Astrocyte (in vitro differentiated cells and primary cell): ENCODE results near the gene SLC38A9. TPM values are rescaled to one million over a fixed set of nuclear protein-coding genes. Genes with fewer than 3 reads are reported as not detected.
A peak's percentile ranks its signal among the peaks of the same experiment; 100 is the strongest.

Source experiments
- DNase-seq: peaks from one replicate; pipeline ENCODE4 v3.0.0-alpha.2; 2010; ENCODE audit warnings: low read depth
- FAIRE-seq: peaks from 2 replicates; lab custom pipeline; 2011; peaks lifted over from hg19 to GRCh38; lab: Jason Lieb, UNC
- H2AFZ ChIP-seq: 2 replicates; pipeline ENCODE4 v1.6.0; 2012; ENCODE audit warnings: low read depth, low read length, inconsistent platforms
- H3K27ac ChIP-seq: 2 replicates; pipeline ENCODE4 v1.5.1; 2011; ENCODE audit warnings: low read depth, low read length, inconsistent platforms
- H3K27me3 ChIP-seq: 2 replicates; pipeline ENCODE4 v1.6.0; 2011; ENCODE audit warnings: low read length, inconsistent platforms; ENCODE audit not compliant: insufficient read depth
- H3K36me3 ChIP-seq: 2 replicates; pipeline ENCODE4 v1.5.1; 2011; ENCODE audit warnings: low read length, inconsistent platforms; ENCODE audit not compliant: insufficient read depth
- H3K4me1 ChIP-seq: 2 replicates; pipeline ENCODE4 v1.5.1; 2011; ENCODE audit warnings: low read length, inconsistent platforms; ENCODE audit not compliant: insufficient read depth
- H3K4me2 ChIP-seq: 2 replicates; pipeline ENCODE4 v1.6.0; 2012; ENCODE audit warnings: low read length, inconsistent platforms
- H3K4me3 ChIP-seq: 2 replicates; pipeline ENCODE4 v1.5.1; 2011; ENCODE audit warnings: low read depth, mild to moderate bottlenecking, low read length, inconsistent platforms; ENCODE audit not compliant: insufficient read depth
- H3K79me2 ChIP-seq: 2 replicates; pipeline ENCODE4 v1.6.0; 2012; ENCODE audit warnings: mild to moderate bottlenecking, low read length, inconsistent platforms; ENCODE audit not compliant: insufficient read depth
- H3K9ac ChIP-seq: 2 replicates; pipeline ENCODE4 v1.6.0; 2012; ENCODE audit warnings: mild to moderate bottlenecking, low read length, inconsistent platforms
- H3K9me3 ChIP-seq: 2 replicates; pipeline ENCODE4 v1.5.1; 2012; ENCODE audit warnings: low read depth, mild to moderate bottlenecking, low read length, inconsistent platforms; ENCODE audit not compliant: insufficient read depth
- H4K20me1 ChIP-seq: 2 replicates; pipeline ENCODE4 v1.6.0; 2012; ENCODE audit warnings: low read length, inconsistent platforms; ENCODE audit not compliant: insufficient read depth
- H3K27ac Mint-ChIP-seq: one replicate; pipeline ENCODE4 v1.8.0; 2021; ENCODE audit warnings: mild to moderate bottlenecking, mixed read lengths; ENCODE audit not compliant: unreplicated experiment
- H3K27me3 Mint-ChIP-seq: one replicate; pipeline ENCODE4 v1.8.0; 2021; ENCODE audit warnings: low read depth, mixed read lengths; ENCODE audit not compliant: unreplicated experiment
- H3K36me3 Mint-ChIP-seq: one replicate; pipeline ENCODE4 v1.8.0; 2021; ENCODE audit warnings: low read depth, mixed read lengths; ENCODE audit not compliant: unreplicated experiment
- H3K4me1 Mint-ChIP-seq: one replicate; pipeline ENCODE4 v1.8.0; 2021; ENCODE audit warnings: low read depth, mixed read lengths; ENCODE audit not compliant: unreplicated experiment
- H3K4me3 Mint-ChIP-seq: one replicate; pipeline ENCODE4 v1.8.0; 2021; ENCODE audit warnings: mild to moderate bottlenecking, moderate library complexity, mixed read lengths; ENCODE audit not compliant: unreplicated experiment
- H3K9me3 Mint-ChIP-seq: one replicate; pipeline ENCODE4 v1.8.0; 2021; ENCODE audit warnings: mild to moderate bottlenecking, mixed read lengths; ENCODE audit not compliant: unreplicated experiment
- CTCF ChIP-seq: IDR thresholded peaks from 2 replicates; pipeline ENCODE4 v1.5.1; 2011; ENCODE audit warnings: low read depth, mild to moderate bottlenecking, inconsistent platforms, low read length, moderate library complexity; ENCODE audit not compliant: insufficient read depth
- EZH2 ChIP-seq: IDR thresholded peaks from 2 replicates; pipeline ENCODE4 v1.6.1; 2012; ENCODE audit warnings: mild to moderate bottlenecking, low read length, inconsistent platforms; ENCODE audit not compliant: insufficient read depth
- total RNA-seq: library from RNA; stranded (reverse); gene quantifications from 2 replicates; pipeline ENCODE4 v1.2.1, GENCODE V29; 2021

The SLC38A9 gene
- total RNA-seq, 1 donor from 2014 or later = 30.0 TPM

DNA sequence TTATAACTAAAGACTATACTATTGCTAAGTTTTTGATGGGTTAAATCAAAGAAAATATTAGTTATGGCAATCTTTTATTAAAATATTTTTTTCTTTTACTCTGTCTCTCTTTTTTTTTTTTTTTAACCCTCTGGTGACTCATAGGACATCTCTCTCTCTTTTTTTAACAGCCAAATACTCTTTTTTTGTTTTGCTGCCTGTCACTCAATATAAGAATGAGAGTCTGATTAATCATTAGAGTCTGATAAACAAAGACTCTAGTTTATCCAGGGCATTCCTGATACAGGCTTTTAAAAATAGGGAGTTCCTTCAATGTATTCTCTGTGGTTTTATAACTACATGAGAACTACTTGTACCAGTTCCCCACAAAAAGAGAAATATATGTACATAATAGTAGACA, 77.3 kb downstream of the SLC38A9 start:
- Histone ChIP-seq H3K4me3 (no peak overlapping the region), H3K9ac (no peak overlapping the region), H3K27ac (no peak overlapping the region), H3K79me2 (no peaks in the 10 kb centered on the region), H3K27me3 (no peaks in the 10 kb centered on the region), H3K9me3 (no peaks in the 10 kb centered on the region), H4K20me1 (no peaks in the 10 kb centered on the region), H3K36me3 (no peaks in the 10 kb centered on the region), H3K4me2 (no peak overlapping the region), H3K4me1 (peaks cover 13% of the 10 kb centered on the region), H2AFZ (no peak overlapping the region)
- no peak for DNase-seq
- peaks cover 29% of the 10 kb centered on the region for H3K4me1 Mint-ChIP-seq
- peak overlapping the region; percentile 8 for H3K27ac Mint-ChIP-seq
- no peaks in the 10 kb centered on the region for H3K27me3 Mint-ChIP-seq
- H3K36me3 Mint-ChIP-seq = peaks cover 2% of the 10 kb centered on the region
- TF ChIP-seq EZH2 (no peak), CTCF (no peak)
- H3K9me3 Mint-ChIP-seq = no peaks in the 10 kb centered on the region
- no peak overlapping the region for H3K4me3 Mint-ChIP-seq
- no peak for FAIRE-seq

DNA sequence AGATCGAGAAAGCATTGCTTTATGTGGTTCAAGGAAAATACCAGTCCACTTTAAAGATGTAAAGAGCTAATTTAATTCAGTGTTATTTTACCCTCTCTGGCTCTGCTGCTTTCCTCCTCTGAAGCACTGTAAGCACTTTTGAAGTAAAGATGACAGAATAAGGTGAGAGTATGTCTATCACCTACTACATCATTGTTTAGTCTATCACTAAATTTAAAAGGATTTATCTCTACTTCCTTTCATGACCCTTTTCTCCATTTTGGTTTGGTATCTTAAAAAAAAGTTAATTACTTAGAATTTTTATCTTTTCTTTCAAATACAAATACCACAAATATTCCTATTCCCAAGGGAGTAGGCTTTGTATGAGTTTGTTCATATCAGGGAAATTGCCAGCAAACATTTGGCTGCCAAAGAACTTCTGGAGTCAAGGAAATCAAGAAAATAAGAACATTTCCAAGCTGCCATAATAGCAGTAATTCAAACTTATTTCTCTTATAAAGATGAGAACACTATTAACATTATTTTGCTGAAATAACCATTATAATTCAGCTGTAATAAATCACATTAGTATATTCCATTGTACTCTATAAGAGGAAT, 77.8 kb downstream of the SLC38A9 start:
- no peaks in the 10 kb centered on the region for H3K36me3 ChIP-seq
- no peaks in the 10 kb centered on the region for H3K9me3 ChIP-seq
- H3K9ac ChIP-seq = no peak overlapping the region
- FAIRE-seq (no peak), DNase-seq (peak; percentile 70)
- H3K27ac ChIP-seq = peak overlapping the region; percentile 23
- no peaks in the 10 kb centered on the region for H4K20me1 ChIP-seq
- Mint-ChIP-seq H3K27me3 (no peaks in the 10 kb centered on the region), H3K27ac (peak overlapping the region; percentile 34), H3K9me3 (no peaks in the 10 kb centered on the region), H3K4me3 (no peak overlapping the region), H3K4me1 (peaks cover 29% of the 10 kb centered on the region), H3K36me3 (peaks cover 2% of the 10 kb centered on the region)
- H3K4me1 ChIP-seq = peaks cover 13% of the 10 kb centered on the region
- peak overlapping the region; percentile 27 for H3K4me2 ChIP-seq
- H3K27me3 ChIP-seq = no peaks in the 10 kb centered on the region
- no peak overlapping the region for H2AFZ ChIP-seq
- no peak overlapping the region for H3K4me3 ChIP-seq
- TF ChIP-seq CTCF = no peak
- no peak for TF ChIP-seq EZH2
- no peaks in the 10 kb centered on the region for H3K79me2 ChIP-seq

DNA sequence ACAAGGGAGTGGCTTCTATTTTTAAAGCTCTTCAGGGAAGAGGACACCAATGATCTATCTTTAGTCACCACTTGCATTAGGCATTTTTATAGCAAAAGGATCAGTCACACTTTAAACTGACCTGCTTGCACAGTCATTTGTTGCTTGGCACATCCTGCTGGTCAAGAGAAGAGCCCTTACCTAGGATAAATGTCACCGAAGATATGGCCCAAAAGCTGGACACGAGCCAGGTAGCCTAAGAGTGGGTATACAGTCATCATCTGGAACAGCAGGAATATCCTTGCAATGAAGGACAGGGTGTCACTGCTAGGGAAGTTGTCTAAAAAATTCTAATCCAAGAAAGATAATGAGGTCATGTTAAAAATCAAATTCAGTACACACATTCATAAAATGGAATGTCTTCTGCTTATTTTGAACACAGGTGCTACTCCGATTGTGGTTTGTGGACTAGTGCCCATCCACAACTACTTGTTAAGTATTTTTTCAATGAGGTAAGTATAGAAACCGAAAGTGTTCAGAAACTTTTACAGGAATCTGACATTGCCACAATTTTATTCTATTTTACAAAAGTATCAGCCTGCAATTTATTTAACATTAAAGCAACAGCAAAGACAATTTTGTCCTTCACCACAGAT, 78.4 kb downstream of the SLC38A9 start:
- no peak overlapping the region for H2AFZ ChIP-seq
- H3K36me3 Mint-ChIP-seq = peaks cover 2% of the 10 kb centered on the region

More for the DNA sequence above, 78.4 kb downstream of the SLC38A9 start:
- no peaks in the 10 kb centered on the region for H3K36me3 ChIP-seq
- H3K4me3 ChIP-seq = no peak overlapping the region
- no peaks in the 10 kb centered on the region for H4K20me1 ChIP-seq
- no peaks in the 10 kb centered on the region for H3K79me2 ChIP-seq
- Mint-ChIP-seq H3K27me3 (no peaks in the 10 kb centered on the region), H3K4me3 (no peak overlapping the region), H3K4me1 (peaks cover 29% of the 10 kb centered on the region), H3K27ac (peak overlapping the region; percentile 34), H3K9me3 (no peaks in the 10 kb centered on the region)
- peak overlapping the region; percentile 23 for H3K27ac ChIP-seq
- DNase-seq (peak; percentile 88), FAIRE-seq (no peak)
- no peak overlapping the region for H3K9ac ChIP-seq
- peaks cover 13% of the 10 kb centered on the region for H3K4me1 ChIP-seq
- no peak for TF ChIP-seq EZH2
- no peak for TF ChIP-seq CTCF
- H3K4me2 ChIP-seq = peak overlapping the region; percentile 27
- H3K9me3 ChIP-seq = no peaks in the 10 kb centered on the region
- H3K27me3 ChIP-seq = no peaks in the 10 kb centered on the region
